ENCODE results near the gene NFIX. TPM values are rescaled to one million over a fixed set of nuclear protein-coding genes. Genes with fewer than 3 reads are reported as not detected.
A peak's percentile ranks its signal among the peaks of the same experiment; 100 is the strongest.

The NFIX gene
- total and polyA plus RNA-seq, 9 of the 15 experiments (the other 6 are each of a cell fraction or from before 2014, with no cell fraction given), result 0.28 to 26.8 (median 5.4) TPM

GRCh38 chr19:12995596-12996405 lies 526 bp downstream of the NFIX start (continued):
- TF ChIP-seq ILF3 (IDR thresholded peaks at IDR 0.05; ENCODE audit: borderline replicate concordance), result no peak
- TF ChIP-seq ZBTB26 (CRISPR knock-in tag; IDR thresholded peaks at IDR 0.05), result no peak
- no peak for TF ChIP-seq KLF16 (IDR thresholded peaks at IDR 0.05)
- TF ChIP-seq ARID2 (IDR thresholded peaks at IDR 0.05), result no peak
- TF ChIP-seq NFATC3 (IDR thresholded peaks at IDR 0.05), result no peak
- TF ChIP-seq TFE3 (CRISPR knock-in tag; IDR thresholded peaks at IDR 0.05), result no peak
- TF ChIP-seq FOXK2 (conservative IDR thresholded peaks at IDR 0.05 in 1 of 2, IDR thresholded peaks at IDR 0.05 in 1 of 2; ENCODE audit: low read depth in 2 of 2), result no peak
- TF ChIP-seq CCAR2 (IDR thresholded peaks at IDR 0.05; ENCODE audit: low read depth, low read length), result no peak
- TF ChIP-seq CBX5 (IDR thresholded peaks at IDR 0.05; ENCODE audit: borderline replicate concordance, low read depth), result no peak
- peak; percentile 72; the same call in 1 of the 2 replicates for TF ChIP-seq RB1 (IDR thresholded peaks at IDR 0.05; ENCODE audit: low read depth)
- 0 out of 2 replicates have a peak, but pooled peaks have one; percentile 8 for TF ChIP-seq BCOR (IDR thresholded peaks at IDR 0.05)
- peak; percentile 54; the same call in 1 of the 2 replicates for TF ChIP-seq SAFB (IDR thresholded peaks at IDR 0.05; ENCODE audit: borderline replicate concordance, low read depth, low read length)
- no peak for TF ChIP-seq SAFB2 (IDR thresholded peaks at IDR 0.05; ENCODE audit: borderline replicate concordance, low read depth, low read length, severe bottlenecking)
- peak; percentile 54; the same call in 1 of the 2 replicates for TF ChIP-seq NKRF (IDR thresholded peaks at IDR 0.05; ENCODE audit: borderline replicate concordance)
- TF ChIP-seq HIVEP1 (CRISPR knock-in tag; IDR thresholded peaks at IDR 0.05), result no peak
- no peak for TF ChIP-seq ZNF347 (CRISPR knock-in tag; IDR thresholded peaks at IDR 0.05; ENCODE audit: low read depth)
- TF ChIP-seq TRIM25 (IDR thresholded peaks at IDR 0.05; ENCODE audit: borderline replicate concordance), result no peak
- TF ChIP-seq TRIM24 (IDR thresholded peaks at IDR 0.05), result no peak
- no peak for TF ChIP-seq NFIX (CRISPR knock-in tag; IDR thresholded peaks at IDR 0.05; ENCODE audit: low read depth)
